Vagina (tissue), 2 donors: ENCODE results near the gene FYCO1.

Source experiments
- CTCF ChIP-seq, 3 experiments: fragments of 450-650 bp in 2 of 3; fragments of 200-600 bp in 1 of 3; sonication (generic) in 1 of 3; IDR thresholded peaks; one replicate each; pipeline ENCODE4 v1.5.1; 2017 to 2019; ENCODE audit warnings: antibody characterized with exemption in 3 of 3, mild to moderate bottlenecking in 2 of 3, moderate library complexity in 2 of 3
- POLR2A ChIP-seq, 2 donors: fragments of 450-650 bp; IDR thresholded peaks; one replicate each; pipeline ENCODE4 v1.6.1; 2017; ENCODE audit warnings: antibody characterized with exemption in 2 of 2, mild to moderate bottlenecking in 2 of 2, moderate library complexity in 2 of 2
- POLR2AphosphoS5 ChIP-seq, 2 donors: sonication (generic); formaldehyde crosslinking; IDR thresholded peaks; one replicate each; pipeline ENCODE4 v1.9.0; 2017; ENCODE audit warnings: antibody characterized with exemption in 2 of 2, mild to moderate bottlenecking in 2 of 2, low read depth in 1 of 2; ENCODE audit not compliant: insufficient read depth in 1 of 2

GRCh38 chr3:45962033-45962432 is 33.6 kb downstream of the FYCO1 start:
- TF ChIP-seq CTCF (IDR thresholded peaks at IDR 0.05) (no peak), POLR2AphosphoS5 (IDR thresholded peaks at IDR 0.05; ENCODE audit: insufficient read depth in 1 of 2, low read depth in 1 of 2) (no peak), POLR2A (IDR thresholded peaks at IDR 0.05) (no peak)
